Esophagus muscularis mucosa (tissue), 4 donors: Measurements from ENCODE around the gene TUBGCP2.

Experiments
- EP300 ChIP-seq: sonication (generic); formaldehyde crosslinking; IDR thresholded peaks from one replicate; pipeline ENCODE4 v1.6.1; 2017; ENCODE audit warnings: antibody characterized with exemption
- POLR2A ChIP-seq: fragments of 450-650 bp; IDR thresholded peaks from one replicate; pipeline ENCODE4 v1.6.1; 2017; ENCODE audit warnings: antibody characterized with exemption, moderate library complexity, mild to moderate bottlenecking, low read depth
- POLR2AphosphoS5 ChIP-seq, 2 donors: sonication (generic); formaldehyde crosslinking; IDR thresholded peaks; one replicate each; pipeline ENCODE4 v1.6.1; 2017; ENCODE audit warnings: antibody characterized with exemption in 2 of 2
- TF ChIP-seq, protein P1 (sequence below), 3 experiments: fragments of 200-600 bp in 2 of 3; fragments of 450-650 bp in 1 of 3; sonication (generic) in 2 of 3; IDR thresholded peaks; one replicate each; pipeline ENCODE4 v1.5.1; 2017 to 2019; ENCODE audit warnings: antibody characterized with exemption in 3 of 3, mild to moderate bottlenecking in 2 of 3, moderate library complexity in 1 of 3

- TF ChIP-seq, protein P1, sequence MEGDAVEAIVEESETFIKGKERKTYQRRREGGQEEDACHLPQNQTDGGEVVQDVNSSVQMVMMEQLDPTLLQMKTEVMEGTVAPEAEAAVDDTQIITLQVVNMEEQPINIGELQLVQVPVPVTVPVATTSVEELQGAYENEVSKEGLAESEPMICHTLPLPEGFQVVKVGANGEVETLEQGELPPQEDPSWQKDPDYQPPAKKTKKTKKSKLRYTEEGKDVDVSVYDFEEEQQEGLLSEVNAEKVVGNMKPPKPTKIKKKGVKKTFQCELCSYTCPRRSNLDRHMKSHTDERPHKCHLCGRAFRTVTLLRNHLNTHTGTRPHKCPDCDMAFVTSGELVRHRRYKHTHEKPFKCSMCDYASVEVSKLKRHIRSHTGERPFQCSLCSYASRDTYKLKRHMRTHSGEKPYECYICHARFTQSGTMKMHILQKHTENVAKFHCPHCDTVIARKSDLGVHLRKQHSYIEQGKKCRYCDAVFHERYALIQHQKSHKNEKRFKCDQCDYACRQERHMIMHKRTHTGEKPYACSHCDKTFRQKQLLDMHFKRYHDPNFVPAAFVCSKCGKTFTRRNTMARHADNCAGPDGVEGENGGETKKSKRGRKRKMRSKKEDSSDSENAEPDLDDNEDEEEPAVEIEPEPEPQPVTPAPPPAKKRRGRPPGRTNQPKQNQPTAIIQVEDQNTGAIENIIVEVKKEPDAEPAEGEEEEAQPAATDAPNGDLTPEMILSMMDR (IDR thresholded peaks at IDR 0.05): no peak
- no peak for TF ChIP-seq POLR2A
- no peak for TF ChIP-seq POLR2AphosphoS5 (IDR thresholded peaks at IDR 0.05)
- no peak for TF ChIP-seq EP300
These were observed 17.5 kb upstream of the TUBGCP2 start for GRCh38 chr10:133326223-133326551.
